OCI-LY7 (cell line): ENCODE results near the gene FAM78B. TPM values are rescaled to one million over a fixed set of nuclear protein-coding genes. Genes with fewer than 3 reads are reported as not detected.

ENCODE experiments used
- BruUV-seq: library from RNA; stranded (reverse); fragments of 400-500 nt; replicated peaks from 2 replicates; lab custom pipeline; 2021; lab: Mats Ljungman, UMichigan
- CTCF ChIA-PET: fragments of 300-600 bp; sonication (Branson Sonifier 250); formaldehyde crosslinking; loops from one replicate; lab custom pipeline; 2022; ENCODE audit warnings: antibody characterized with exemption; ENCODE audit not compliant: unreplicated experiment; lab: Charles Lee
- POLR2A ChIA-PET: fragments of 300-600 bp; sonication (Branson Sonifier 250); formaldehyde crosslinking; loops from one replicate; lab custom pipeline; 2022; ENCODE audit warnings: antibody characterized with exemption; lab: Charles Lee
- DNase-seq: peaks from one replicate; pipeline ENCODE4 v3.0.0-alpha.2; 2015; ENCODE audit warnings: low spot score
- H2AFZ ChIP-seq: fragments of 200-600 bp; sonication (generic), shearing (Covaris generic); 2 replicates; pipeline ENCODE4 v1.6.1; 2014; ENCODE audit warnings: mild to moderate bottlenecking, antibody characterized with exemption, low read length, moderate library complexity
- H3K27ac ChIP-seq: fragments of 200-600 bp; sonication (generic); 2 replicates; pipeline ENCODE4 v1.5.1; 2014; ENCODE audit warnings: mixed run types, low read depth, mild to moderate bottlenecking, moderate library complexity, low read length, inconsistent platforms; ENCODE audit not compliant: poor library complexity, severe bottlenecking
- H3K36me3 ChIP-seq: fragments of 200-600 bp; sonication (generic); 2 replicates; pipeline ENCODE4 v1.6.1; 2014; ENCODE audit warnings: mild to moderate bottlenecking, antibody characterized with exemption, low read length, moderate library complexity, mixed read lengths; ENCODE audit not compliant: insufficient read depth
- H3K4me1 ChIP-seq: fragments of 200-600 bp; sonication (generic); 2 replicates; pipeline ENCODE4 v1.5.1; 2014; ENCODE audit warnings: mild to moderate bottlenecking, low read length; ENCODE audit not compliant: insufficient read depth, poor library complexity, severe bottlenecking
- H3K4me2 ChIP-seq: fragments of 200-600 bp; sonication (generic); 2 replicates; pipeline ENCODE4 v1.6.1; 2014; ENCODE audit warnings: mild to moderate bottlenecking, low read length
- H3K4me3 ChIP-seq: fragments of 200-600 bp; sonication (generic); 2 replicates; pipeline ENCODE4 v1.5.1; 2014; ENCODE audit warnings: mild to moderate bottlenecking, low read depth, low read length; ENCODE audit not compliant: poor library complexity, severe bottlenecking
- H3K79me2 ChIP-seq: fragments of 200-600 bp; sonication (generic); 2 replicates; pipeline ENCODE4 v1.6.1; 2016; ENCODE audit warnings: low read depth, mild to moderate bottlenecking, low read length, moderate library complexity, mixed read lengths; ENCODE audit not compliant: insufficient read depth
- H3K9me2 ChIP-seq: fragments of 200-600 bp; sonication (generic); 2 replicates; pipeline ENCODE4 v1.6.1; 2016; ENCODE audit warnings: mild to moderate bottlenecking, low read length, mixed read lengths; ENCODE audit not compliant: insufficient read depth
- H3K9me3 ChIP-seq: fragments of 200-600 bp; sonication (generic); 2 replicates; pipeline ENCODE4 v1.6.1; 2014; ENCODE audit warnings: mild to moderate bottlenecking, mixed run types, low read length, mixed read lengths
- H4K20me1 ChIP-seq: fragments of 200-600 bp; sonication (generic); 2 replicates; pipeline ENCODE4 v1.6.1; 2014; ENCODE audit warnings: mild to moderate bottlenecking, antibody characterized with exemption, low read length, moderate library complexity, mixed read lengths; ENCODE audit not compliant: insufficient read depth
- EZH2phosphoT487 ChIP-seq: fragments of 200-600 bp; sonication (generic); IDR thresholded peaks from 2 replicates; pipeline ENCODE4 v1.6.1; 2018; ENCODE audit warnings: low read depth, borderline replicate concordance, mild to moderate bottlenecking, mixed run types, antibody characterized with exemption, low read length, moderate library complexity, mixed read lengths
- intact Hi-C: fragments of 100-400 bp; cut with micrococcal nuclease; formaldehyde crosslinking; loops from one replicate; pipeline ENCODE4 v1.10.0; 2022; ENCODE audit not compliant: unreplicated experiment
- total RNA-seq, 2 experiments: library from RNA; depleted of rRNA in 1 of 2; stranded (reverse); fragments of >200 nt in 1 of 2; shearing (Covaris generic) in 1 of 2; gene quantifications; 2 replicates each; pipeline ENCODE4 v1.2.3, GENCODE V29; 2014 to 2022
- TF ChIP-seq, protein P1 (sequence below): fragments of 200-600 bp; sonication (generic); conservative IDR thresholded peaks from 2 replicates; pipeline ENCODE4 v1.5.1; 2014; ENCODE audit warnings: mild to moderate bottlenecking, antibody characterized with exemption, low read length, moderate library complexity, mixed read lengths

Gene FAM78B
- total RNA-seq, 2 experiments from 2014 or later: not detected

DNA sequence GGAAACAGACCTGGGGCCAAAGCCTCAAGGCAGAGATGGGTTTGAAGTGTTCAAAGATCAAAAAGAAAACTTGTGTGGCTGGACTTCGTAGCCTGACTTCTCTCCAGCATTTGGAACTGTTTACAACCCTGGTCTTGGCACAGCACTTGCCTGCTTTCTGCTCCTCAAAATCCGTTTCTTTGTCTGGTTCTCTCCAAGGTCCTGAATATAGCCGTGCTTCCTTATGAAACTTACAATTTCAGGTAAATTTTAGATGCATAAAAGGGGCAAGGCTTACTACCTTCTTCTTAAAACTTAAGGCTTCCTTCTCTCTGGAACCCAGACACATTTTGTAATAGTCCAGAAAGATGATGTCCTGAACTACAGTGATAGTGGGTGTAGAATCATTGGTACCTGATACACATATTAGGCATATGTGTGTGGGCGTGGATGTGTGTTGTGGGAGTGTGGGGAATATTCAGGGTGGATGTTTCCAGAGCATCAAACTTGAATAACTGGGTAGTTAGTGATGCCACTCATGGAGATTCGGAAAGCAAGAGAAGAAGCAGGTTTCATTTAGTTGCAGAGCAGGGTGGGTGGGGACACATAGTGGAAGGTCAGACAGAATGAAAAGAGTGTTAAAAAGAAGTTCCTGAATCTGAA is 26.4 kb upstream of the FAM78B start:
- Histone ChIP-seq H2AFZ (no peak overlapping the region), H3K4me1 (no peaks in the 10 kb centered on the region), H3K79me2 (no peaks in the 10 kb centered on the region), H3K36me3 (no peaks in the 10 kb centered on the region), H4K20me1 (no peaks in the 10 kb centered on the region), H3K27ac (no peak overlapping the region), H3K9me3 (no peaks in the 10 kb centered on the region), H3K9me2 (no peaks in the 10 kb centered on the region), H3K4me3 (no peak overlapping the region), H3K4me2 (no peak overlapping the region)
- ChIA-PET POLR2A (no interaction called here), CTCF (no interaction called here)
- no TSS peak for BruUV-seq
- TF ChIP-seq EZH2phosphoT487: no peak
- TF ChIP-seq, protein P1, sequence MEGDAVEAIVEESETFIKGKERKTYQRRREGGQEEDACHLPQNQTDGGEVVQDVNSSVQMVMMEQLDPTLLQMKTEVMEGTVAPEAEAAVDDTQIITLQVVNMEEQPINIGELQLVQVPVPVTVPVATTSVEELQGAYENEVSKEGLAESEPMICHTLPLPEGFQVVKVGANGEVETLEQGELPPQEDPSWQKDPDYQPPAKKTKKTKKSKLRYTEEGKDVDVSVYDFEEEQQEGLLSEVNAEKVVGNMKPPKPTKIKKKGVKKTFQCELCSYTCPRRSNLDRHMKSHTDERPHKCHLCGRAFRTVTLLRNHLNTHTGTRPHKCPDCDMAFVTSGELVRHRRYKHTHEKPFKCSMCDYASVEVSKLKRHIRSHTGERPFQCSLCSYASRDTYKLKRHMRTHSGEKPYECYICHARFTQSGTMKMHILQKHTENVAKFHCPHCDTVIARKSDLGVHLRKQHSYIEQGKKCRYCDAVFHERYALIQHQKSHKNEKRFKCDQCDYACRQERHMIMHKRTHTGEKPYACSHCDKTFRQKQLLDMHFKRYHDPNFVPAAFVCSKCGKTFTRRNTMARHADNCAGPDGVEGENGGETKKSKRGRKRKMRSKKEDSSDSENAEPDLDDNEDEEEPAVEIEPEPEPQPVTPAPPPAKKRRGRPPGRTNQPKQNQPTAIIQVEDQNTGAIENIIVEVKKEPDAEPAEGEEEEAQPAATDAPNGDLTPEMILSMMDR: no peak
- intact Hi-C loops: no loop called here
- DNase-seq: no peak

DNA sequence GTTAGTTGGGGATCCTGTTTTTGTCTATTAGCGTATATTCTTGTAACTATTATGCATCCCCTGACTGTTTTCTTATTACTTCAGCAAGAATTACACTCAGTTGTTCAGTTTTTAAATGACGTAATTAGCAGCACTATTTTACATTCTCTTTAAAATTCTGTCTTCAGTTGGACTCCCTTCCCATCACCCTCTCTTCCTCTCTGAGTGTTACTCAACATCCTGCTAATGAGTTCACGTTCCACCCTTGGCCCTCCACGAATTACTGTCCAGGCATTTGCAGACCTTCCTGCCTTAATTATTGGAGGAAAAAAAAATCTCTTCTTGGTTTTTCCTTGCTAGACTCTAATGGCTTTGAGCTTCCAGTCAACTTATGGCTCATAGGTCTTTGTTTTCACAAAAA is 23.6 kb upstream of the FAM78B start:
- intact Hi-C loops: no loop called here
- H3K4me3 ChIP-seq: no peak overlapping the region
- no peaks in the 10 kb centered on the region for H3K9me3 ChIP-seq
- no peak overlapping the region for H3K27ac ChIP-seq
- H2AFZ ChIP-seq: no peak overlapping the region
- H3K9me2 ChIP-seq: no peaks in the 10 kb centered on the region
- CTCF ChIA-PET: no interaction called here
- DNase-seq: no peak
- no peak overlapping the region for H3K4me2 ChIP-seq
- no peaks in the 10 kb centered on the region for H3K36me3 ChIP-seq
- no TSS peak for BruUV-seq
- POLR2A ChIA-PET: interaction anchor here (1.2 kb wide), 1 partner anchor 19 kb away, joined by 3 read pairs; no protein-coding TSS in a partner anchor
- no peaks in the 10 kb centered on the region for H4K20me1 ChIP-seq
- no peaks in the 10 kb centered on the region for H3K4me1 ChIP-seq
- TF ChIP-seq, protein P1: no peak
- no peak for TF ChIP-seq EZH2phosphoT487
- H3K79me2 ChIP-seq: no peaks in the 10 kb centered on the region

DNA sequence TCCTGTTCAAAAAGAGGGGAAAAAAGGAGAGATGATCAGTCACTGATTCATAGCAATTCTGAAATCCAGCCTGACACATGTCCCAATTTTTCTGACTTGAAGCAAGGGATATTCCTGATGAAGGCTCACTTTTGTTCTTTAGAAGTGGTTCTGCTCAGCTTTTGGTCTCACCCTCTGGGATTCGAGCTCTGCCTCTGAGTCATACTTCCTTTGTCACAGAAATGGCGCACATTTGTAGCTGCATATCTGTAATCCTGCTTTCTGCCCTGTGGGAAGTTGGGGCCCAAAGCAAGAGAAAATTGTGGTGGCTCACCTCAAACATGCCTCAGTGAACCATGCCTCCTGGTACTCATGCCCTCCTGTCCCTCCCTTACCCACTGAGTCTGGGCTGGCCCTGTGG is 22.3 kb upstream of the FAM78B start:
- intact Hi-C loops: no loop called here
- Histone ChIP-seq H3K36me3 (no peaks in the 10 kb centered on the region), H3K79me2 (no peaks in the 10 kb centered on the region), H3K4me2 (no peak overlapping the region), H3K27ac (no peak overlapping the region), H4K20me1 (no peaks in the 10 kb centered on the region), H3K4me3 (no peak overlapping the region), H3K4me1 (no peaks in the 10 kb centered on the region), H2AFZ (no peak overlapping the region), H3K9me2 (no peaks in the 10 kb centered on the region), H3K9me3 (no peaks in the 10 kb centered on the region)
- DNase-seq: no peak
- BruUV-seq: no TSS peak
- CTCF ChIA-PET: no interaction called here
- TF ChIP-seq, protein P1: no peak
- no peak for TF ChIP-seq EZH2phosphoT487
- POLR2A ChIA-PET: interaction anchor here (0.6 kb wide), 2 partner anchors 409 to 915 kb away, joined by 3 read pairs; no protein-coding TSS in a partner anchor
